IMR-90 (cell line): ENCODE data around the gene EMSY. TPM values are rescaled to one million over a fixed set of nuclear protein-coding genes. Genes with fewer than 3 reads are reported as not detected.
A peak's percentile ranks its signal among the peaks of the same experiment; 100 is the strongest.

Experiments used
- ATAC-seq: fragments of 200-7000 bp; cut with Tn5 transposase; 2 replicates; pipeline ENCODE4 v1.9.1; 2020; ENCODE audit warnings: low read depth, mild to moderate bottlenecking, moderate library complexity
- Bru-seq: library from RNA; stranded (reverse); fragments of 400-500 nt; gene quantifications from one replicate; lab custom pipeline; 2021; lab: Mats Ljungman, UMichigan
- BruChase-seq, 2 experiments: library from RNA; stranded (reverse); fragments of 400-500 nt; gene quantifications; one replicate each; lab custom pipeline; 2021; lab: Mats Ljungman, UMichigan
- BruUV-seq: library from RNA; stranded (reverse); fragments of 400-500 nt; replicated peaks from 2 replicates; lab custom pipeline; 2021; lab: Mats Ljungman, UMichigan
- CTCF ChIA-PET: fragments of 300-600 bp; formaldehyde crosslinking; extraction: SDS; loops from one replicate; lab custom pipeline; 2021; ENCODE audit warnings: antibody characterized with exemption; lab: Yijun Ruan, JAX
- POLR2A ChIA-PET: fragments of 300-600 bp; sonication (Branson Sonifier 250); formaldehyde crosslinking; loops from one replicate; lab custom pipeline; 2022; ENCODE audit warnings: antibody characterized with exemption; ENCODE audit not compliant: unreplicated experiment; lab: Charles Lee
- DNase-seq: peaks from one replicate; pipeline ENCODE4 v3.0.0; 2013
- H2AFZ ChIP-seq: replicated peaks from 2 replicates; pipeline ENCODE3; 2013; ENCODE audit warnings: low read length, mild to moderate bottlenecking; ENCODE audit not compliant: poor library complexity
- H2AK5ac ChIP-seq: 2 replicates; pipeline ENCODE4 v1.6.1; 2013; ENCODE audit warnings: low read depth, low read length, inconsistent platforms
- H2AK9ac ChIP-seq: replicated peaks from 2 replicates; pipeline ENCODE3; 2013; ENCODE audit warnings: mild to moderate bottlenecking, low read depth, low read length, moderate library complexity; ENCODE audit not compliant: poor library complexity
- H2BK120ac ChIP-seq: 2 replicates; pipeline ENCODE4 v1.6.1; 2013; ENCODE audit warnings: low read depth, low read length, inconsistent platforms
- H2BK15ac ChIP-seq: 3 replicates; pipeline ENCODE4 v1.6.1; 2013; ENCODE audit warnings: low read depth, low read length, inconsistent platforms
- H2BK20ac ChIP-seq: 2 replicates; pipeline ENCODE4 v1.6.1; 2013; ENCODE audit warnings: low read depth, mild to moderate bottlenecking, inconsistent platforms, low read length, moderate library complexity
- H2BK5ac ChIP-seq: 2 replicates; pipeline ENCODE4 v1.6.1; 2013; ENCODE audit warnings: mild to moderate bottlenecking, low read depth, low read length, inconsistent platforms; ENCODE audit not compliant: poor library complexity, severe bottlenecking
- H3K14ac ChIP-seq: replicated peaks from 2 replicates; pipeline ENCODE4 v1.6.1; 2013; ENCODE audit warnings: low read depth, low read length, inconsistent platforms
- H3K18ac ChIP-seq: 2 replicates; pipeline ENCODE4 v1.6.1; 2013; ENCODE audit warnings: low read depth, low read length, control low read depth
- H3K23ac ChIP-seq: 2 replicates; pipeline ENCODE4 v1.6.1; 2013; ENCODE audit warnings: low read depth, low read length, inconsistent platforms
- H3K27ac ChIP-seq: 2 replicates; pipeline ENCODE4 v1.5.1; 2013; ENCODE audit warnings: mild to moderate bottlenecking, control low read depth, low read length; ENCODE audit not compliant: insufficient read depth
- H3K27me3 ChIP-seq: 2 replicates; pipeline ENCODE4 v1.6.1; 2013; ENCODE audit warnings: low read length; ENCODE audit not compliant: control insufficient read depth, insufficient read depth
- H3K36me3 ChIP-seq: 2 replicates; pipeline ENCODE4 v1.6.1; 2013; ENCODE audit warnings: low read length, mixed read lengths; ENCODE audit not compliant: control insufficient read depth, insufficient read depth
- H3K4ac ChIP-seq: 2 replicates; pipeline ENCODE4 v1.6.1; 2013; ENCODE audit warnings: low read depth, low read length, inconsistent platforms
- H3K4me1 ChIP-seq: 2 replicates; pipeline ENCODE4 v1.6.1; 2013; ENCODE audit warnings: low read length, mixed read lengths; ENCODE audit not compliant: control insufficient read depth, insufficient read depth
- H3K4me2 ChIP-seq: 2 replicates; pipeline ENCODE4 v1.6.1; 2013; ENCODE audit warnings: low read depth, mild to moderate bottlenecking, control low read depth, low read length, moderate library complexity
- H3K4me3 ChIP-seq: 2 replicates; pipeline ENCODE4 v1.5.1; 2013; ENCODE audit warnings: low read depth, mild to moderate bottlenecking, control low read depth, low read length, moderate library complexity; ENCODE audit not compliant: insufficient read depth
- H3K56ac ChIP-seq: 2 replicates; pipeline ENCODE4 v1.6.1; 2013; ENCODE audit warnings: low read length, inconsistent platforms; ENCODE audit not compliant: insufficient read depth; ENCODE audit errors: extremely low read depth
- H3K79me1 ChIP-seq, 2 experiments: 2 replicates each; pipeline ENCODE4 v1.6.1; 2013; ENCODE audit warnings: low read length in 2 of 2, inconsistent platforms in 1 of 2, low read depth in 1 of 2
- H3K9ac ChIP-seq: 2 replicates; pipeline ENCODE4 v1.6.1; 2013; ENCODE audit warnings: low read depth, low read length, control low read depth
- H3K9me1 ChIP-seq: 2 replicates; pipeline ENCODE4 v1.6.1; 2013; ENCODE audit warnings: low read length, inconsistent platforms; ENCODE audit not compliant: insufficient read depth
- H3K9me3 ChIP-seq: 2 replicates; pipeline ENCODE4 v1.6.1; 2013; ENCODE audit warnings: low read length; ENCODE audit not compliant: control insufficient read depth, insufficient read depth
- H4K20me1 ChIP-seq: 2 replicates; pipeline ENCODE4 v1.6.1; 2013; ENCODE audit warnings: low read length, inconsistent platforms; ENCODE audit not compliant: insufficient read depth
- H4K5ac ChIP-seq: 2 replicates; pipeline ENCODE4 v1.6.1; 2013; ENCODE audit warnings: mild to moderate bottlenecking, low read depth, low read length, control low read depth
- H4K8ac ChIP-seq, 2 experiments: 2 replicates each; pipeline ENCODE4 v1.6.1; 2013; ENCODE audit warnings: low read depth in 2 of 2, low read length in 2 of 2, control low read depth in 1 of 2, inconsistent platforms in 1 of 2
- H4K91ac ChIP-seq: 2 replicates; pipeline ENCODE4 v1.6.1; 2013; ENCODE audit warnings: low read depth, low read length, inconsistent platforms; ENCODE audit not compliant: insufficient read depth
- BHLHE40 ChIP-seq: fragments of 150-350 bp; IDR thresholded peaks from 2 replicates; pipeline ENCODE4 v1.6.1; 2016; ENCODE audit warnings: mild to moderate bottlenecking, low read depth, low read length
- CEBPB ChIP-seq: IDR thresholded peaks from 2 replicates; pipeline ENCODE4 v1.6.1; 2012; ENCODE audit warnings: low read depth, low read length, improper control_type of control experiment
- ELK1 ChIP-seq: fragments of 150-350 bp; IDR thresholded peaks from 2 replicates; pipeline ENCODE4 v1.6.1; 2016; ENCODE audit warnings: low read depth, mild to moderate bottlenecking, low read length, moderate library complexity, borderline replicate concordance
- MAZ ChIP-seq: IDR thresholded peaks from 2 replicates; pipeline ENCODE4 v1.6.1; 2012; ENCODE audit warnings: low read depth, mild to moderate bottlenecking, low read length, improper control_type of control experiment, moderate library complexity, borderline replicate concordance
- MXI1 ChIP-seq: IDR thresholded peaks from 2 replicates; pipeline ENCODE4 v1.6.1; 2012; ENCODE audit warnings: low read depth, mild to moderate bottlenecking, low read length, moderate library complexity, borderline replicate concordance
- NFE2L2 ChIP-seq: fragments of 150-350 bp; IDR thresholded peaks from 2 replicates; pipeline ENCODE4 v1.6.1; 2016; ENCODE audit warnings: low read depth, mild to moderate bottlenecking, low read length
- POLR2A ChIP-seq: IDR thresholded peaks from 2 replicates; pipeline ENCODE4 v1.6.1; 2012; ENCODE audit warnings: mild to moderate bottlenecking, low read depth, low read length
- RCOR1 ChIP-seq: IDR thresholded peaks from 2 replicates; pipeline ENCODE4 v1.6.1; 2012; ENCODE audit warnings: mild to moderate bottlenecking, low read length, improper control_type of control experiment; ENCODE audit not compliant: insufficient replicate concordance
- RFX5 ChIP-seq: IDR thresholded peaks from 2 replicates; pipeline ENCODE4 v1.8.0; 2012; ENCODE audit warnings: low read depth, mild to moderate bottlenecking, low read length, moderate library complexity
- WGBS, 2 experiments: methylation state at CpG; one replicate each; pipeline versions ENCODE4 v1.1.5 to v1.1.7; 2013; ENCODE audit warnings: missing lambda C conversion rate in 2 of 2; ENCODE audit not compliant: insufficient read length in 1 of 2; ENCODE audit errors: extremely low coverage in 2 of 2; 5-methylcytosine and 5-hydroxymethylcytosine counted together
- dilution Hi-C: fragments of 300-500 bp; cut with HindIII; formaldehyde crosslinking; loops from one replicate; pipeline ENCODE4 v1.14.3; 2018; ENCODE audit warnings: low sequenced_read_pairs; ENCODE audit not compliant: unreplicated experiment
- in situ Hi-C: fragments of 300-500 bp; cut with MboI; formaldehyde crosslinking; loops from 3 replicates; pipeline ENCODE4 v1.14.3; 2019; ENCODE audit warnings: low sequenced_read_pairs, inconsistent platforms, mixed read lengths
- intact Hi-C: fragments of 100-400 bp; cut with micrococcal nuclease; formaldehyde crosslinking; loops from 2 replicates; pipeline ENCODE4 v1.10.0; 2022
- long read RNA-seq: library from polyadenylated mRNA; unstranded; transcript quantifications from one replicate; pipeline ENCODE4 v2.0.0, GENCODE V29; 2021; ENCODE audit not compliant: unreplicated experiment
- polyA plus RNA-seq, 3 experiments: library from polyadenylated mRNA; depleted of rRNA; stranded (reverse); fragments of >200 nt; gene quantifications; 2 replicates each; pipeline ENCODE4 v1.2.3, GENCODE V29; 2012; ENCODE audit warnings: low replicate concordance in 1 of 3
- total RNA-seq: library from RNA; depleted of rRNA; stranded (reverse); fragments of >200 nt; gene quantifications from 2 replicates; pipeline ENCODE4 v1.2.3, GENCODE V29; 2012; rRNA removed

Gene EMSY
- total RNA-seq (22.0 and 28.9 TPM in 2 replicates), polyA plus RNA-seq (2012; rRNA removed) (14.1 and 18.0 TPM in 2 replicates), Bru-seq, nascent RNA (percentile 78 among the genes with signal in this experiment), BruChase-seq, experiment 1, labeled RNA remaining after a 6-hour chase (percentile 79 among the genes with signal in this experiment), BruChase-seq, experiment 2, labeled RNA remaining after a 2-hour chase (percentile 82 among the genes with signal in this experiment)
- 5.9 and 6.1 TPM in 2 replicates for polyA plus RNA-seq (2012; cell fraction: cytosol; rRNA removed)
- 26.1 and 47.3 TPM in 2 replicates for polyA plus RNA-seq (2012; cell fraction: nucleus; rRNA removed; ENCODE audit: low replicate concordance)
- long read RNA-seq, partial matches to known transcripts: 1 of 2 reads
- long read RNA-seq, other reads (novel, unspliced or antisense): 1 of 2 reads

GRCh38 chr11:76444384-76445120 is at the start of gene EMSY:
Gene EMSY (plus strand): TSS chr11:76445018. CDS start chr11:76446939, 1,921 bp downstream.
- peak within 1 kb of the TSS; percentile 81 for H4K91ac ChIP-seq
- H2BK5ac ChIP-seq: peak within 1 kb of the TSS; percentile 66
- peak within 1 kb of the TSS; percentile 49 for H3K18ac ChIP-seq
- no peak within 1 kb of the TSS for H2BK20ac ChIP-seq
- H3K23ac ChIP-seq: peak within 1 kb of the TSS; percentile 90
- peak within 1 kb of the TSS; percentile 68 for H3K4me3 ChIP-seq
- no peaks in the 10 kb centered on the region for H3K36me3 ChIP-seq
- H2AK9ac ChIP-seq: peak within 1 kb of the TSS; percentile 95
- H3K4me1 ChIP-seq: no peaks in the 10 kb centered on the region
- intact Hi-C loops (loop anchor here (2.0 to 5.0 kb wide), 3 partner anchors 62 to 237 kb away; partner anchors contain the start of genes GVQW3, THAP12 and WNT11), in situ Hi-C loops (no loop called here), dilution Hi-C loops (no loop called here)
- peak within 1 kb of the TSS; percentile 84 to 94 for H4K8ac ChIP-seq
- peak within 1 kb of the TSS; percentile 91 for H3K56ac ChIP-seq
- BruUV-seq: no TSS peak
- TF ChIP-seq RFX5 (0 out of 2 replicates have a peak, but pooled peaks have one; percentile 6), ELK1 (no peak), MAZ (peak; percentile 19; the same call in 1 of the 2 replicates), MXI1 (peak; percentile 32; the same call in 1 of the 2 replicates), NFE2L2 (0 out of 2 replicates have a peak, but pooled peaks have one; percentile 1), POLR2A (peak; percentile 97), BHLHE40 (0 out of 2 replicates have a peak, but pooled peaks have one; percentile 16), RCOR1 (no peak), CEBPB (peak; percentile 49; the same call in 1 of the 2 replicates)
- H3K4ac ChIP-seq: peak within 1 kb of the TSS; percentile 91
- WGBS, 2 experiments: 1% methylated on average over 17 of the region's 53 CpGs; no CpG with 5 or more reads in 1 of the 2 experiments
- H2BK120ac ChIP-seq: peak within 1 kb of the TSS; percentile 50
- no peaks in the 10 kb centered on the region for H3K9me3 ChIP-seq
- H2AK5ac ChIP-seq: peak within 1 kb of the TSS; percentile 64
- peak; percentile 100 for DNase-seq
- peak within 1 kb of the TSS; percentile 82 for H3K27ac ChIP-seq
- CTCF ChIA-PET: interaction anchor here (1.2 kb wide), 1 partner anchor 10 kb away, joined by 3 read pairs; no protein-coding TSS in a partner anchor
- peaks cover 9% of the 10 kb centered on the region; the same call in 1 of the 2 replicates for H4K20me1 ChIP-seq
- peak within 1 kb of the TSS; percentile 95 for H3K14ac ChIP-seq
- H3K9ac ChIP-seq: peak within 1 kb of the TSS; percentile 94
- POLR2A ChIA-PET: no interaction called here
- peaks cover 16 to 34% of the 10 kb centered on the region in 2 experiments; a peak in 3 of 4 replicates for H3K79me1 ChIP-seq
- H3K27me3 ChIP-seq: no peaks in the 10 kb centered on the region
- 0 out of 2 replicates have a peak, but pooled peaks cover 3% of the 10 kb centered on the region for H3K9me1 ChIP-seq
- peak within 1 kb of the TSS; percentile 92 for H3K4me2 ChIP-seq
- no peak within 1 kb of the TSS for H2BK15ac ChIP-seq
- ATAC-seq: peak; percentile 94
- peak within 1 kb of the TSS; percentile 86 for H2AFZ ChIP-seq
- peak within 1 kb of the TSS; percentile 87 for H4K5ac ChIP-seq
